HEK293T (cell line): ENCODE results near the gene LRBA.

ENCODE experiments used
- CTCF ChIA-PET: fragments of 350-600 bp; formaldehyde crosslinking; extraction: SDS; loops from one replicate; lab custom pipeline; 2021; ENCODE audit warnings: antibody characterized with exemption, inconsistent platforms; lab: Yijun Ruan, JAX
- POLR2A ChIA-PET: fragments of 350-600 bp; formaldehyde crosslinking; extraction: SDS; loops from one replicate; lab custom pipeline; 2020; ENCODE audit warnings: antibody characterized with exemption, inconsistent platforms; lab: Yijun Ruan, JAX
- DNase-seq: peaks from one replicate; pipeline ENCODE4 v3.0.0; 2012; ENCODE audit warnings: mixed read lengths; ENCODE audit errors: extremely low spot score
- ARNT ChIP-seq: fragments of 450-650 bp; IDR thresholded peaks from 2 replicates; pipeline ENCODE4 v1.6.1; 2017; ENCODE audit warnings: mild to moderate bottlenecking
- BHLHE40 ChIP-seq: fragments of 450-650 bp; IDR thresholded peaks from 2 replicates; pipeline ENCODE4 v1.6.1; 2016; ENCODE audit warnings: mild to moderate bottlenecking, moderate library complexity, borderline replicate concordance
- CTBP1 ChIP-seq: fragments of 450-650 bp; IDR thresholded peaks from 2 replicates; pipeline ENCODE4 v1.6.1; 2016; ENCODE audit warnings: borderline replicate concordance
- ELF4 ChIP-seq: fragments of 450-650 bp; IDR thresholded peaks from 2 replicates; pipeline ENCODE4 v1.6.1; 2017; ENCODE audit warnings: antibody characterized with exemption
- FOXA1 ChIP-seq: fragments of 450-650 bp; IDR thresholded peaks from 2 replicates; pipeline ENCODE4 v1.6.1; 2016; ENCODE audit warnings: mild to moderate bottlenecking
- FOXK2 ChIP-seq: fragments of 450-650 bp; IDR thresholded peaks from 2 replicates; pipeline ENCODE4 v1.6.1; 2016; ENCODE audit warnings: mild to moderate bottlenecking
- FOXM1 ChIP-seq: fragments of 450-650 bp; IDR thresholded peaks from 2 replicates; pipeline ENCODE4 v1.6.1; 2017; ENCODE audit warnings: mild to moderate bottlenecking, borderline replicate concordance
- HDGF ChIP-seq: fragments of 450-650 bp; IDR thresholded peaks from 2 replicates; pipeline ENCODE4 v1.6.1; 2017; ENCODE audit warnings: antibody characterized with exemption, borderline replicate concordance
- L3MBTL2 ChIP-seq: fragments of 450-650 bp; conservative IDR thresholded peaks from 2 replicates; pipeline ENCODE4 v1.6.1; 2016; ENCODE audit warnings: mild to moderate bottlenecking
- LEF1 ChIP-seq: fragments of 450-650 bp; IDR thresholded peaks from 2 replicates; pipeline ENCODE4 v1.6.1; 2017; ENCODE audit warnings: mild to moderate bottlenecking, borderline replicate concordance
- NFRKB ChIP-seq: fragments of 450-650 bp; IDR thresholded peaks from 2 replicates; pipeline ENCODE4 v1.6.1; 2016; ENCODE audit warnings: mild to moderate bottlenecking, moderate library complexity
- SP1 ChIP-seq: fragments of 450-650 bp; IDR thresholded peaks from 2 replicates; pipeline ENCODE4 v1.6.1; 2017
- SUZ12 ChIP-seq: fragments of 450-650 bp; IDR thresholded peaks from 2 replicates; pipeline ENCODE4 v1.6.1; 2016; ENCODE audit warnings: mild to moderate bottlenecking
- TARDBP ChIP-seq: fragments of 450-650 bp; IDR thresholded peaks from 2 replicates; pipeline ENCODE4 v1.6.1; 2016
- ZNF384 ChIP-seq: fragments of 450-650 bp; IDR thresholded peaks from 2 replicates; pipeline ENCODE4 v1.6.1; 2016
- TF ChIP-seq, protein P1 (sequence below): fragments of 450-650 bp; IDR thresholded peaks from 2 replicates; pipeline ENCODE4 v1.6.1; 2016

The LRBA gene

DNA sequence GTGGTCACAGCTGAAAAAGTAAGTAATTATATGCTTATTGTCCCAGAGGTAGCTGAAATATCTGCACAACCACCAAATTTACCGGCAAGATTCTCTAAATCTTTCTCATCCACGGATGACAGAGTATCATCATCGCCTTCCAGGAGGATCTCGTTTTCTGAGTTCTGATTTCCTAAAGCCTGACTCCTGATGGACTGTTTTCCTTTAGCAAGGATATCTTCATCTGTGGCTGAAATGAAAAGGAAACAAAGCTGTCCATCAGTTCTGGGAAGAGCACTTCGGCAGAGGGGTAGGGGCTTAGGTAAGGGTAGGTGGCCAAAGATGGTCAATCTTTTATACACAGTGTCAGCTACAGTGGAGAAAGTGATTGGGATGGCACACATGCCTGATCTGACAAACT is 424.5 kb downstream of the LRBA start:
- no peak for DNase-seq
- ChIA-PET CTCF (no interaction called here), POLR2A (no interaction called here)
- TF ChIP-seq, protein P1, sequence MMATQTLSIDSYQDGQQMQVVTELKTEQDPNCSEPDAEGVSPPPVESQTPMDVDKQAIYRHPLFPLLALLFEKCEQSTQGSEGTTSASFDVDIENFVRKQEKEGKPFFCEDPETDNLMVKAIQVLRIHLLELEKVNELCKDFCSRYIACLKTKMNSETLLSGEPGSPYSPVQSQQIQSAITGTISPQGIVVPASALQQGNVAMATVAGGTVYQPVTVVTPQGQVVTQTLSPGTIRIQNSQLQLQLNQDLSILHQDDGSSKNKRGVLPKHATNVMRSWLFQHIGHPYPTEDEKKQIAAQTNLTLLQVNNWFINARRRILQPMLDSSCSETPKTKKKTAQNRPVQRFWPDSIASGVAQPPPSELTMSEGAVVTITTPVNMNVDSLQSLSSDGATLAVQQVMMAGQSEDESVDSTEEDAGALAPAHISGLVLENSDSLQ: no peak
- TF ChIP-seq LEF1: no peak
- no peak for TF ChIP-seq L3MBTL2
- TF ChIP-seq ELF4: no peak
- TF ChIP-seq SP1: no peak
- no peak for TF ChIP-seq ARNT

DNA sequence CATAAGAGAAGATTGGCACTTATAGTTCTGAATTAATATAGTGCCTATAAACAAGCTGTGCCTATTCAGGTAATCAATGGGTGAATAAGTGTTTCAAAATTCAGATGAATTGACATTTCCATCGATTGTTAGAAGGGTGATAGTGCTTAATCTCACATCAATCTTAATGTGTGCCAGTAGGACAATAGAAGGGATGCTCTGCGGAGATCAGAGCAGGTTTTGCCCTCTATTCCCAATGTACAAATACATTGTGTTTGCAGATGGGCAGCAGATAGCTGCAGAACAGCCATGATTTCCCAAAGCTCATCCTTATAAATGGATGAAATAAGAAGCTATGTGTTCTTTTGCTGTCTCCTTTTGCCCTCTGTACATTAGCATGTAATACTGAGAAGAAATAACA is 425.9 kb downstream of the LRBA start:
- no peak for DNase-seq
- POLR2A ChIA-PET: no interaction called here
- TF ChIP-seq FOXA1 (no peak), BHLHE40 (no peak), LEF1 (no peak), L3MBTL2 (no peak), ELF4 (no peak), FOXM1 (no peak), NFRKB (no peak), TARDBP (no peak), SUZ12 (no peak), HDGF (no peak), CTBP1 (no peak), FOXK2 (no peak), ZNF384 (no peak), ARNT (no peak), SP1 (no peak)
- TF ChIP-seq, protein P1: no peak
- CTCF ChIA-PET: interaction anchor here (0.6 kb wide), 1 partner anchor 90 kb away, joined by 3 read pairs; no protein-coding TSS in a partner anchor

DNA sequence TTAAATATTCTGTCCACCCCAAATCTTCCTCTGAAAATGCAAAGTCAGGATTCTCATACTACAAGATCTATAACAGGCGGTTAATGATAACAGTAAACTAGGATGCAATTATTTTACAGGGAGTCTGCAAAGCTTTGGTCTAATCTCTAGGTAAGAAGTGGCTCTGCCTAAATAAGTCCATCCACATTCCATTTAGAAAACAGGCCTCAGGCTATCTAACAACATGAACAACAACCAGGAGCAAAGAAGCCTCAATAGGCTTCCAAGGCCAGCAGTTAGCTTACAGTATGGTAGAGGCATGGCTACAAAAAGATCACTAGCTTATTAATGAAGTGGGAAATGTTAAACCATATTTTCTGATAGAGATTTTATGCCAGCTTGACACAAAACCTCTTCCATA is 426.8 kb downstream of the LRBA start:
- no peak for TF ChIP-seq ARNT
- TF ChIP-seq ELF4: no peak
- no peak for TF ChIP-seq LEF1
- TF ChIP-seq FOXM1: no peak
- TF ChIP-seq, protein P1: no peak
- TF ChIP-seq ZNF384: no peak
- DNase-seq: no peak
- CTCF ChIA-PET: interaction anchor here (0.6 to 1.0 kb wide), 3 partner anchors 12 to 487 kb away, joined by 3 to 4 read pairs (median 3); no protein-coding TSS in a partner anchor
- POLR2A ChIA-PET: no interaction called here

DNA sequence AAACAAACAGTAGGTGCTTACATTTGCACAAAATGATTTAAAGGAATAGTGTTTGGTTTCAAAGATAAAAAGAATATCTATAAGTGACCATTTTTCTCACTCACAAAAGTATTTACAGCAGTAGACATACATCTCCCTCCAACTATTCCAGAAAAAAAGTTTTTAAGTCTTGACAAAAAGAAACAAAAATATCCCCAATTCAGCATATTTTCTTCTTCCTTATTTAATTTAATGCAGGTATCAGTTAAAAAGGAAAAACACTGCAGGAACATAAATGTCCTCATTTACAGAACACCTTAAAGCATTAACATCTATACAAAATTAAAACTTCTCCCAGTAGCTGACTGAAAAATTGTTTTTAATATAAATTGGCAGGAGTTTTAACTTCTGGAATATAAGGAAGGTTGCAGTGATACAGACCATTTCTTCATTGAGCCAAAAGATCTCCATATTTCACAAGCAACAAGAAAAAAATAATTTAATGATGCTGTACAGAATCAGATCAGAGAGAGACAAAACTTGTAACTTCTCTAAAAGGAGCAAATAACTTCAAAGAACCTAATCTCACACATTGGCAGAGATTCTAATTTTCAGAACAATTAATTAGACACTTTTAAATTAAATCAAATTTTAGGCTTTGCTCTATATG is 428.8 kb downstream of the LRBA start:
- POLR2A ChIA-PET: no interaction called here
- TF ChIP-seq L3MBTL2: no peak
- TF ChIP-seq, protein P1: no peak
- TF ChIP-seq NFRKB: no peak
- no peak for TF ChIP-seq ELF4
- TF ChIP-seq FOXA1: no peak
- no peak for TF ChIP-seq LEF1
- TF ChIP-seq HDGF: no peak
- no peak for TF ChIP-seq SP1
- TF ChIP-seq FOXM1: no peak
- no peak for TF ChIP-seq CTBP1
- TF ChIP-seq FOXK2: no peak
- DNase-seq: no peak
- CTCF ChIA-PET: no interaction called here

DNA sequence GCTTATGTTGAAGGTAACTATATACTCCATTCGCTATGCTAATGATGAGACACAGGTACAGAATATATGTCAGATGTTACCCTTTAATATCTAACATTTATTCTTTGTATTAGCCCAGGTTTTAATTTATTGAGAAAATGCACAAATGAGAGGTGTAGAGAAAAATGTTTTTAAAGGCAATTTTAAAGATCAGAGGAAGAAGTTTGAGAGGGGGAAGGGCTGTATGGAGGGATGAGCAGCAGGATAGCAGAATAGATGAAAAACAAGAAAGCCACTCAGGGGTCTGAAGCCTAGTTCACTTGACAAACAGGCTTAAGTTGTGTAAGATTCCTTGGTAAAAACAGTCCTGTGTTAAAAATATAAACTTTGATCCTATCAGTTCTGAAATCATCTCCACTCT is 429.5 kb downstream of the LRBA start:
- CTCF ChIA-PET: no interaction called here
- DNase-seq: no peak
- TF ChIP-seq SP1 (no peak), L3MBTL2 (no peak), FOXA1 (no peak), ZNF384 (no peak), ARNT (no peak), FOXK2 (no peak), HDGF (no peak), SUZ12 (no peak)
- TF ChIP-seq, protein P1: no peak
- POLR2A ChIA-PET: no interaction called here
